ENCODE data around the gene MAP2K3. TPM values are rescaled to one million over a fixed set of nuclear protein-coding genes. Genes with fewer than 3 reads are reported as not detected.

Gene MAP2K3
- total RNA-seq, 4 donors from 2014 or later: 17.5 to 39.0 (median 21.6) TPM

GRCh38 chr17:21358682-21359482 is 74.4 kb downstream of the MAP2K3 start:
- H3K27me3 ChIP-seq: no peaks in the 10 kb centered on the region
- no peak overlapping the region for H3K4me3 ChIP-seq
- no peak for DNase-seq (ENCODE audit: low spot score in 2 of 2)
- H3K4me1 ChIP-seq: peaks cover 0 to 27% (median 3%) of the 10 kb centered on the region in 4 donors
- 47 to 51% methylated on average over 12 of the region's 12 CpGs for WGBS, 2 donors
- no peaks in the 10 kb centered on the region for H3K9me3 ChIP-seq
- no peaks in the 10 kb centered on the region for H3K36me3 ChIP-seq
- no peak for TF ChIP-seq EP300 (IDR thresholded peaks at IDR 0.05)
- no peak for TF ChIP-seq CTCF (IDR thresholded peaks at IDR 0.05)
- no peak for TF ChIP-seq POLR2A (IDR thresholded peaks at IDR 0.05)
- H3K27ac ChIP-seq: peak overlapping the region in 1 of 4 donors; percentile 24

- H3K9me3 ChIP-seq: no peaks in the 10 kb centered on the region
- no peaks in the 10 kb centered on the region for H3K27me3 ChIP-seq
- no peak for DNase-seq (ENCODE audit: low spot score in 2 of 2)
- TF ChIP-seq EP300 (IDR thresholded peaks at IDR 0.05) (no peak), CTCF (IDR thresholded peaks at IDR 0.05) (no peak), POLR2A (IDR thresholded peaks at IDR 0.05) (no peak)
- H3K27ac ChIP-seq: no peak overlapping the region
- H3K4me3 ChIP-seq: no peak overlapping the region
- WGBS, 2 donors: 78 to 86% methylated on average over 9 of the region's 9 CpGs
- peaks cover 0 to 27% (median 3%) of the 10 kb centered on the region in 4 donors for H3K4me1 ChIP-seq
- H3K36me3 ChIP-seq: no peaks in the 10 kb centered on the region
Observed at GRCh38 chr17:21359483-21359840, 75.0 kb downstream of the MAP2K3 start.

- no peak for DNase-seq (ENCODE audit: low spot score in 2 of 2)
- H3K27me3 ChIP-seq: no peaks in the 10 kb centered on the region
- no peak overlapping the region for H3K27ac ChIP-seq
- H3K36me3 ChIP-seq: no peaks in the 10 kb centered on the region
- no peaks in the 10 kb centered on the region for H3K9me3 ChIP-seq
- H3K4me3 ChIP-seq: no peak overlapping the region
- 50 to 65% methylated on average over 7 of the region's 7 CpGs for WGBS, 2 donors
- TF ChIP-seq CTCF (IDR thresholded peaks at IDR 0.05): no peak
- no peak for TF ChIP-seq EP300 (IDR thresholded peaks at IDR 0.05)
- TF ChIP-seq POLR2A (IDR thresholded peaks at IDR 0.05): no peak
- peaks cover 0 to 27% (median 3%) of the 10 kb centered on the region in 4 donors for H3K4me1 ChIP-seq
Observed at GRCh38 chr17:21360048-21360447, 75.5 kb downstream of the MAP2K3 start.

GRCh38 chr17:21361020-21361809 is 76.7 kb downstream of the MAP2K3 start:
- no peak for DNase-seq (ENCODE audit: low spot score in 2 of 2)
- H3K4me1 ChIP-seq: peaks cover 0 to 27% (median 3%) of the 10 kb centered on the region in 4 donors
- H3K4me3 ChIP-seq: no peak overlapping the region
- no peaks in the 10 kb centered on the region for H3K36me3 ChIP-seq
- H3K27ac ChIP-seq: no peak overlapping the region
- WGBS, 2 donors: 64 to 76% methylated on average over 5 of the region's 5 CpGs
- TF ChIP-seq CTCF (IDR thresholded peaks at IDR 0.05): no peak
- TF ChIP-seq EP300 (IDR thresholded peaks at IDR 0.05): no peak
- no peak for TF ChIP-seq POLR2A (IDR thresholded peaks at IDR 0.05)
- no peaks in the 10 kb centered on the region for H3K9me3 ChIP-seq
- H3K27me3 ChIP-seq: no peaks in the 10 kb centered on the region

Data from tibial nerve (tissue), 4 donors.